ENCODE data around the gene INCENP. TPM values are rescaled to one million over a fixed set of nuclear protein-coding genes. Genes with fewer than 3 reads are reported as not detected.

Gene INCENP
- total RNA-seq, 4 donors from 2014 or later: 21.4 to 120 (median 31.4) TPM

DNA sequence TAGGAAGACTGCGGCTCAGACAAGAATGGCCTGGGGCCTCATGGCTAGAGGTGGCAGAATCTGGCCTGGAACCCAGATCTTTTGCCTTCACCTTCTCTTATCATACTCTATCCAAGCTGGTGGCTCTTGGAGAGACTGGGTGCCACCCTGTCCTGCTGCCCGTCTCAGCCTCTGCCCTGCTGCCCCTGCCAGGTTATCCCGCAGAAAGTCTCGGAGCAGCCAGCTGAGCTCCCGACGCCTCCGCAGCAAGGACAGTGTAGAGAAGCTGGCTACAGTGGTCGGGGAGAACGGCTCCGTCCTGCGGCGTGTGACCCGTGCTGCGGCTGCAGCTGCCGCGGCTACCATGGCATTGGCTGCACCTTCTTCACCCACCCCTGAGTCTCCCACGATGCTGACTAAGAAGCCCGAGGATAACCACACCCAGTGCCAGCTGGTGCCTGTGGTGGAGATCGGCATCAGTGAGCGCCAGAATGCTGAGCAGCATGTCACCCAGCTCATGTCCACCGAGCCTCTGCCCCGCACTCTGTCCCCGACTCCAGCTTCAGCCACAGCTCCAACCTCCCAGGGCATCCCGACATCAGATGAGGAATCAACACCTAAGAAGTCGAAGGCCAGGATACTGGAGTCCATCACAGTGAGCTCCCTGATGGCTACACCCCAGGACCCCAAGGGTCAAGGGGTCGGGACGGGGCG, 5.9 kb downstream of the INCENP start:
- no peak overlapping the region for H3K4me3 ChIP-seq
- TF ChIP-seq, protein P1, sequence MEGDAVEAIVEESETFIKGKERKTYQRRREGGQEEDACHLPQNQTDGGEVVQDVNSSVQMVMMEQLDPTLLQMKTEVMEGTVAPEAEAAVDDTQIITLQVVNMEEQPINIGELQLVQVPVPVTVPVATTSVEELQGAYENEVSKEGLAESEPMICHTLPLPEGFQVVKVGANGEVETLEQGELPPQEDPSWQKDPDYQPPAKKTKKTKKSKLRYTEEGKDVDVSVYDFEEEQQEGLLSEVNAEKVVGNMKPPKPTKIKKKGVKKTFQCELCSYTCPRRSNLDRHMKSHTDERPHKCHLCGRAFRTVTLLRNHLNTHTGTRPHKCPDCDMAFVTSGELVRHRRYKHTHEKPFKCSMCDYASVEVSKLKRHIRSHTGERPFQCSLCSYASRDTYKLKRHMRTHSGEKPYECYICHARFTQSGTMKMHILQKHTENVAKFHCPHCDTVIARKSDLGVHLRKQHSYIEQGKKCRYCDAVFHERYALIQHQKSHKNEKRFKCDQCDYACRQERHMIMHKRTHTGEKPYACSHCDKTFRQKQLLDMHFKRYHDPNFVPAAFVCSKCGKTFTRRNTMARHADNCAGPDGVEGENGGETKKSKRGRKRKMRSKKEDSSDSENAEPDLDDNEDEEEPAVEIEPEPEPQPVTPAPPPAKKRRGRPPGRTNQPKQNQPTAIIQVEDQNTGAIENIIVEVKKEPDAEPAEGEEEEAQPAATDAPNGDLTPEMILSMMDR (IDR thresholded peaks at IDR 0.05): no peak
- TF ChIP-seq POLR2A (IDR thresholded peaks at IDR 0.05): no peak
- no peak overlapping the region for H3K27ac ChIP-seq
- H3K9me3 ChIP-seq: no peaks in the 10 kb centered on the region
- H3K36me3 ChIP-seq: peaks cover 0 to 36% (median 0%) of the 10 kb centered on the region in 3 donors
- peak in 1 of 3 donors; percentile 42 for DNase-seq
- H3K27me3 ChIP-seq: no peaks in the 10 kb centered on the region
- H3K4me1 ChIP-seq: peaks cover 0 to 10% (median 6%) of the 10 kb centered on the region in 4 donors

DNA sequence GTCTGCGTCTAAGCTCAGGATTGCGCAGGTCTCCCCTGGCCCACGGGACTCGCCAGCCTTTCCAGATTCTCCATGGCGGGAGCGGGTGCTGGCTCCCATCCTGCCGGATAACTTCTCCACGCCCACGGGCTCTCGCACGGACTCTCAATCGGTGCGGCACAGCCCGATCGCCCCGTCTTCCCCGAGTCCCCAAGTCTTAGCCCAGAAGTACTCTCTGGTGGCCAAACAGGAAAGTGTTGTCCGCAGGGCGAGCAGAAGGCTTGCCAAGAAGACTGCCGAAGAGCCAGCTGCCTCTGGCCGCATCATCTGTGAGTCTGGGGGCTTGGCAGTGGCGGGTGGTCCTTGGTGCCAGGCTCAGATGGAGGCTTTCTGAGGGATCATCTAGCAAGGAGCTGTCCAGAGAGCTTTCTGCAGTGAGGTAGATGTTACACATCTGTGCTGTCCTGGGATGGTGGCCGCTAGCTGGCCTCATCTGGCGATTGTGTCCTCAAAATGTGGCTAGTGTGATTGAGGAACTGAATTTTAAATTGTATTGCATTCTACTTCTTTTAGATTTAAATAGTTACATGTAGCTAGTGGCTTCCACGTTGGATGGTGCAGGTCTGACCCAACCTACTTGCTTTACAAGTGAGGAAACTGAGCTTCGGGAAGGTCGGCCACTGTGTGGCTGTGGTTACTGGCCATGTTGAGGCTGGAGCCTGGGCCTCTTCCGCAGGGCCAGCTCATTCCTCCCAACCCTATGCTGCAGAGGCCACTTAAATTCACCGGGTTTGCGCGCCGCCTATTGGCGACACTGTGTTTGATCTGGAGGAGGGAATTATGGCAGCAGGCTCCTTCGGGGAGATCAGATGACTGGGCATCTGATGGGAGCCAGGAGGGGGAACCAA, 6.7 kb downstream of the INCENP start:
- Histone ChIP-seq H3K4me3 (no peak overlapping the region), H3K27me3 (no peaks in the 10 kb centered on the region), H3K4me1 (peaks cover 0 to 2% (median under 1%) of the 10 kb centered on the region in 4 donors), H3K36me3 (peaks cover 0 to 36% (median 0%) of the 10 kb centered on the region in 3 donors), H3K27ac (no peak overlapping the region), H3K9me3 (no peaks in the 10 kb centered on the region)
- TF ChIP-seq POLR2A (IDR thresholded peaks at IDR 0.05): no peak
- TF ChIP-seq, protein P1 (IDR thresholded peaks at IDR 0.05): no peak
- DNase-seq: peak in 1 of 3 donors; percentile 27

DNA sequence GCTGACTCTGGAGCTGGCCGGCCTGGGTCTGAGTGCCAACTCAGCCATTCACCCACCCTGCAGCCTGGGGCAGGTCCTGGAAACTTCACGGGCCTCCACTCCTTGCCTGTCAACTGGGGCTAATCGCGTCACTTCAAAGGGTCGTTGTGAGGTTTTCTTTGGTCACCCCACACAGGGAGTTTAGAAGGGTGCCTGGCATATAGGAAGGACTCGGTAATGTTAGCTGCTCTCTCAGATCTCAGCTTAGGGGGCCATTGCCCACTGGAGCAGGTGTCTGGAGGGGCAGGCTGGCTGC, 7.3 kb downstream of the INCENP start:
- peak in 1 of 3 donors; percentile 40 for DNase-seq
- Histone ChIP-seq H3K4me1 (no peaks in the 10 kb centered on the region), H3K9me3 (no peaks in the 10 kb centered on the region), H3K4me3 (no peak overlapping the region), H3K27me3 (no peaks in the 10 kb centered on the region), H3K27ac (no peak overlapping the region), H3K36me3 (peaks cover 0 to 36% (median 0%) of the 10 kb centered on the region in 3 donors)
- TF ChIP-seq POLR2A (IDR thresholded peaks at IDR 0.05): no peak
- TF ChIP-seq, protein P1 (IDR thresholded peaks at IDR 0.05): no peak

DNA sequence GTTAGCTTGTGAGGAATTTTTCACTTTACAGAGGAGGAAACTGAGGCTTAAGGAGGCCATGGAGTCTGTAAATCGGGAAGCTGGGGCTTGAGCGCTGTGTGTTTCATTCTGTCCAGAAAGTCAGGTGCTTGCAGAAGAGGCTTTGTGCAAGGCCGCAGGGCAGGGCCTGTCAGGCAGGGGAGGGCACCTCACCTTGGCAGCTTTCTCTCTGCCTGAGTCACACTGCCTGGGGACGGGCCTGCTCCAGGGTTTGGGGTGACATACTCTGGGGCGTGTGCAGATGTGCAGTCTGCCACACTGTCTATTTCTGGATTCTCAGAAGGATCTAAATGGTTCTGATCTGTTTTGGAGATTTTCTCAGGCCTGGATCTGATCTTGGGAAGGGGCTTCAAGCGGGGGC, 8.4 kb downstream of the INCENP start:
- Histone ChIP-seq H3K9me3 (no peaks in the 10 kb centered on the region), H3K27me3 (no peaks in the 10 kb centered on the region), H3K36me3 (peaks cover 0 to 36% (median 0%) of the 10 kb centered on the region in 3 donors)

DNA sequence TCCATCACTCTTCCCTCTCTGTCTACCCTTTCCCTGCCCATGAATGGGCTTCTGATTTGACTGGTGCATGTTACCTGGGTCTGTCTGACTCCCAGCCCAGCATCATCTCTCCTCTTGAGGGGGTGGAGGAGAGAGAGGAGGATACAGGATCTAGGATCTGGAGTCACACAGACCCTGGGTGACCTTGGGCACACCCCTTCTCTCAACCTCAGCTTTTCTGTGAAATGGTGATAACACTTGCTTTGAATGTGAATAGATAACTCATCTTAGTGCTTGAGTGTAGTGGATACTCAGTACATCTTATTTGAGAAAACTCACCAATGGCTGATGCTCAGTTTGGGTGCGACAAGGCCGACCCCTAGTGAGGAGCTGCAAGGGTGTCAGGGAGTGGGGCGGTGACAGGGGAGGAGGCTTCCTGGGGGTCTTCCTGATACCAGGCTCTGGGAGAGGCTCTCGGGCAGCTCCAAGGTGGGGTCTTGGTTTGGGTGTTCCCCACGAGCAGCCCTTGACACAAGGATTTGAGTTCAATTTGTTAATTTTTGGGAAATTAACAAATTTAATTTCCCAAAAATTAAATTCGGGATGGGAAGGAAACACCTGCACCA, 9.0 kb downstream of the INCENP start:
- Histone ChIP-seq H3K9me3 (no peaks in the 10 kb centered on the region), H3K4me3 (no peak overlapping the region), H3K27me3 (no peaks in the 10 kb centered on the region), H3K36me3 (peaks cover 0 to 41% (median 0%) of the 10 kb centered on the region in 3 donors), H3K4me1 (no peaks in the 10 kb centered on the region), H3K27ac (no peak overlapping the region)
- DNase-seq: peak in 1 of 3 donors; percentile 17
- TF ChIP-seq, protein P1 (IDR thresholded peaks at IDR 0.05): no peak
- no peak for TF ChIP-seq POLR2A (IDR thresholded peaks at IDR 0.05)

More for the DNA sequence above, 8.4 kb downstream of the INCENP start:
- Histone ChIP-seq H3K27ac (no peak overlapping the region), H3K4me1 (no peaks in the 10 kb centered on the region), H3K4me3 (no peak overlapping the region)
- TF ChIP-seq, protein P1 (IDR thresholded peaks at IDR 0.05): no peak
- no peak for TF ChIP-seq POLR2A (IDR thresholded peaks at IDR 0.05)
- no peak for DNase-seq

Measured in Peyer's patch (tissue), 4 donors.